Measurements from ENCODE around the gene STAT5B. TPM values are rescaled to one million over a fixed set of nuclear protein-coding genes. Genes with fewer than 3 reads are reported as not detected.

STAT5B gene
- total RNA-seq, 1 experiment from 2014 or later: 42.9 TPM

GRCh38 chr17:42289611-42290181, 13.5 kb upstream of the STAT5B start:
- H3K4me1 Mint-ChIP-seq: peaks cover 4 to 18% of the 10 kb centered on the region in 2 experiments
- Histone ChIP-seq H2BK20ac (ENCODE audit: low read depth, low read length, poor library complexity, severe bottlenecking) (no peak overlapping the region), H3K4me2 (ENCODE audit: insufficient read depth, insufficient read length, low read length) (no peak overlapping the region), H4K20me1 (ENCODE audit: control insufficient read depth, insufficient read depth, insufficient read length) (no peaks in the 10 kb centered on the region), H3K4me1 (ENCODE audit: insufficient read depth, low read length) (peaks cover 5% of the 10 kb centered on the region; the same call in 1 of the 2 replicates), H3K4ac (ENCODE audit: low read depth, low read length) (no peak overlapping the region), H3T11ph (ENCODE audit: low read length) (no peak overlapping the region), H3K9ac (ENCODE audit: extremely low read depth, insufficient read length, low read length) (no peak overlapping the region), H3K23me2 (ENCODE audit: insufficient read length, low read depth, low read length, poor library complexity, severe bottlenecking) (peaks cover 4% of the 10 kb centered on the region), H2BK12ac (ENCODE audit: insufficient read length, low read depth, low read length) (no peak overlapping the region), H3K18ac (ENCODE audit: insufficient read length, low read depth, low read length) (no peak overlapping the region), H4K91ac (ENCODE audit: insufficient read length, low read depth, low read length) (no peak overlapping the region), H3K56ac (ENCODE audit: insufficient read length, low read depth, low read length) (no peak overlapping the region), H3K79me2 (ENCODE audit: insufficient read depth, low read length) (no peaks in the 10 kb centered on the region), H2BK15ac (ENCODE audit: low read depth, low read length) (no peak overlapping the region), H3K79me1 (ENCODE audit: insufficient read depth, low read depth, low read length, poor library complexity, severe bottlenecking) (no peaks in the 10 kb centered on the region), H3K9me3 (ENCODE audit: control insufficient read depth, low read depth, low read length) (no peaks in the 10 kb centered on the region), H3K27me3 (ENCODE audit: insufficient read depth, low read length) (no peaks in the 10 kb centered on the region; the same call in 1 of the 2 replicates), H3K27ac (ENCODE audit: insufficient read length, low read depth, low read length) (no peak overlapping the region), H3K23ac (ENCODE audit: insufficient read length, low read depth, low read length) (no peak overlapping the region), H2BK5ac (ENCODE audit: insufficient read length, low read length) (no peak overlapping the region), H4K5ac (ENCODE audit: insufficient read length, low read depth, low read length) (no peak overlapping the region), H2AK5ac (ENCODE audit: insufficient read length, low read length) (no peak overlapping the region), H2AFZ (ENCODE audit: low read length) (no peak overlapping the region), H2BK120ac (ENCODE audit: low read depth, low read length, poor library complexity, severe bottlenecking) (no peak overlapping the region), H3K14ac (ENCODE audit: insufficient read depth, low read length) (no peak overlapping the region), H4K8ac (replicated peaks; ENCODE audit: insufficient read length, low read depth, low read length) (no peak overlapping the region)
- no CpG with 5 or more reads among the region's 9 CpGs for WGBS (ENCODE audit: extremely low coverage, insufficient read length, low lambda C conversion rate)
- H3K4me3 Mint-ChIP-seq: peak overlapping the region in 1 of 2 experiments; percentile 29; a peak in 2 of 5 replicates
- TF ChIP-seq, protein P1, sequence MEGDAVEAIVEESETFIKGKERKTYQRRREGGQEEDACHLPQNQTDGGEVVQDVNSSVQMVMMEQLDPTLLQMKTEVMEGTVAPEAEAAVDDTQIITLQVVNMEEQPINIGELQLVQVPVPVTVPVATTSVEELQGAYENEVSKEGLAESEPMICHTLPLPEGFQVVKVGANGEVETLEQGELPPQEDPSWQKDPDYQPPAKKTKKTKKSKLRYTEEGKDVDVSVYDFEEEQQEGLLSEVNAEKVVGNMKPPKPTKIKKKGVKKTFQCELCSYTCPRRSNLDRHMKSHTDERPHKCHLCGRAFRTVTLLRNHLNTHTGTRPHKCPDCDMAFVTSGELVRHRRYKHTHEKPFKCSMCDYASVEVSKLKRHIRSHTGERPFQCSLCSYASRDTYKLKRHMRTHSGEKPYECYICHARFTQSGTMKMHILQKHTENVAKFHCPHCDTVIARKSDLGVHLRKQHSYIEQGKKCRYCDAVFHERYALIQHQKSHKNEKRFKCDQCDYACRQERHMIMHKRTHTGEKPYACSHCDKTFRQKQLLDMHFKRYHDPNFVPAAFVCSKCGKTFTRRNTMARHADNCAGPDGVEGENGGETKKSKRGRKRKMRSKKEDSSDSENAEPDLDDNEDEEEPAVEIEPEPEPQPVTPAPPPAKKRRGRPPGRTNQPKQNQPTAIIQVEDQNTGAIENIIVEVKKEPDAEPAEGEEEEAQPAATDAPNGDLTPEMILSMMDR (conservative IDR thresholded peaks at IDR 0.05): no peak
- peaks cover 0 to 2% (median 0%) of the 10 kb centered on the region in 3 experiments; a peak in 2 of 7 replicates for H3K36me3 Mint-ChIP-seq (ENCODE audit: insufficient read depth in 1 of 3, low read depth in 3 of 3)
- DNase-seq: no peak
- no peaks in the 10 kb centered on the region for H3K9me3 Mint-ChIP-seq
- no peak overlapping the region for H3K27ac Mint-ChIP-seq
- H3K27me3 Mint-ChIP-seq (ENCODE audit: low read depth): peaks cover 38% of the 10 kb centered on the region

Data from H9 (cell line).